NCI-H345 (cell line): ENCODE data around the gene AHCYL1.

Experiments used
- DNase-seq: peaks from one replicate; lab custom pipeline; 2025; lab: John Stamatoyannopoulos, UW

The AHCYL1 gene

GRCh38 chr1:110060662-110061060 is 76.1 kb downstream of the AHCYL1 start:
- no peak for DNase-seq

GRCh38 chr1:110061341-110061740 is 76.8 kb downstream of the AHCYL1 start:
- no peak for DNase-seq

GRCh38 chr1:110062612-110063011 is 78.0 kb downstream of the AHCYL1 start:
- no peak for DNase-seq

GRCh38 chr1:110063781-110064180 is 79.2 kb downstream of the AHCYL1 start:
- DNase-seq = no peak

GRCh38 chr1:110064576-110065337 is 80.2 kb downstream of the AHCYL1 start:
- DNase-seq = no peak

- DNase-seq = no peak
Measured at GRCh38 chr1:110065841-110066240, 81.3 kb downstream of the AHCYL1 start.

GRCh38 chr1:110067479-110067892 is 82.9 kb downstream of the AHCYL1 start:
- no peak for DNase-seq

GRCh38 chr1:110067893-110068645 is 83.5 kb downstream of the AHCYL1 start:
- no peak for DNase-seq

- no peak for DNase-seq
Measured at GRCh38 chr1:110068646-110069403, 84.3 kb downstream of the AHCYL1 start.

GRCh38 chr1:110069404-110070281 is 85.1 kb downstream of the AHCYL1 start:
- DNase-seq = no peak

- no peak for DNase-seq
Measured at GRCh38 chr1:110070282-110070669, 85.7 kb downstream of the AHCYL1 start.

GRCh38 chr1:110070671-110071242 is 86.2 kb downstream of the AHCYL1 start, which contains the start of gene ALX3:
ALX3 (minus strand) TSS chr1:110070672; CDS start chr1:110070612, 60 bp downstream.
- DNase-seq = no peak
